ENCODE results near the gene PPIF. TPM values are rescaled to one million over a fixed set of nuclear protein-coding genes. Genes with fewer than 3 reads are reported as not detected.

PPIF gene
- total RNA-seq, 4 donors from 2014 or later: 37.2 to 149 (median 51.6) TPM

- peaks cover 0 to 44% (median 18%) of the 10 kb centered on the region in 4 donors for H3K36me3 ChIP-seq
Measured at GRCh38 chr10:79353726-79354125, 6.5 kb downstream of the PPIF start.

GRCh38 chr10:79354141-79354540 lies 6.9 kb downstream of the PPIF start:
- Histone ChIP-seq H3K27me3 (no peaks in the 10 kb centered on the region), H3K36me3 (peaks cover 0 to 44% (median 18%) of the 10 kb centered on the region in 4 donors), H3K9me3 (no peaks in the 10 kb centered on the region), H3K27ac (no peak overlapping the region), H3K4me1 (peaks cover 0 to 15% (median 2%) of the 10 kb centered on the region in 4 donors), H3K4me3 (no peak overlapping the region)
- 50 to 56% methylated on average over 3 of the region's 3 CpGs for WGBS, 2 donors (ENCODE audit: low coverage in 1 of 2)
- no peak for DNase-seq
- in situ Hi-C loops (cut with MboI; ENCODE audit: low pct_ligation_motif_present in 1 of 4, low pct_unique_long_range_greater_than_20kb in 1 of 4, low sequenced_read_pairs in 3 of 4) (loop anchor here in 1 of 4 donors (25.0 kb wide), 1 partner anchor 858 kb away; the partner anchor contains the start of gene ANXA11), intact Hi-C loops (cut with DNase I; ENCODE audit: low total_unique reads) (no loop called here)
- TF ChIP-seq, protein P1, sequence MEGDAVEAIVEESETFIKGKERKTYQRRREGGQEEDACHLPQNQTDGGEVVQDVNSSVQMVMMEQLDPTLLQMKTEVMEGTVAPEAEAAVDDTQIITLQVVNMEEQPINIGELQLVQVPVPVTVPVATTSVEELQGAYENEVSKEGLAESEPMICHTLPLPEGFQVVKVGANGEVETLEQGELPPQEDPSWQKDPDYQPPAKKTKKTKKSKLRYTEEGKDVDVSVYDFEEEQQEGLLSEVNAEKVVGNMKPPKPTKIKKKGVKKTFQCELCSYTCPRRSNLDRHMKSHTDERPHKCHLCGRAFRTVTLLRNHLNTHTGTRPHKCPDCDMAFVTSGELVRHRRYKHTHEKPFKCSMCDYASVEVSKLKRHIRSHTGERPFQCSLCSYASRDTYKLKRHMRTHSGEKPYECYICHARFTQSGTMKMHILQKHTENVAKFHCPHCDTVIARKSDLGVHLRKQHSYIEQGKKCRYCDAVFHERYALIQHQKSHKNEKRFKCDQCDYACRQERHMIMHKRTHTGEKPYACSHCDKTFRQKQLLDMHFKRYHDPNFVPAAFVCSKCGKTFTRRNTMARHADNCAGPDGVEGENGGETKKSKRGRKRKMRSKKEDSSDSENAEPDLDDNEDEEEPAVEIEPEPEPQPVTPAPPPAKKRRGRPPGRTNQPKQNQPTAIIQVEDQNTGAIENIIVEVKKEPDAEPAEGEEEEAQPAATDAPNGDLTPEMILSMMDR (IDR thresholded peaks at IDR 0.05): no peak
- TF ChIP-seq POLR2A (IDR thresholded peaks at IDR 0.05) (no peak), POLR2AphosphoS5 (IDR thresholded peaks at IDR 0.05) (no peak), EP300 (IDR thresholded peaks at IDR 0.05; ENCODE audit: low read depth) (no peak)

More at GRCh38 chr10:79353726-79354125, 6.5 kb downstream of the PPIF start:
- Histone ChIP-seq H3K27me3 (no peaks in the 10 kb centered on the region), H3K27ac (no peak overlapping the region), H3K9me3 (no peaks in the 10 kb centered on the region), H3K4me1 (peaks cover 2 to 17% (median 5%) of the 10 kb centered on the region in 4 donors), H3K4me3 (no peak overlapping the region)
- 91% methylated on average over 10 to 11 of the region's 11 CpGs for WGBS, 2 donors (ENCODE audit: low coverage in 1 of 2)
- DNase-seq: no peak
- in situ Hi-C loops (cut with MboI; ENCODE audit: low pct_ligation_motif_present in 1 of 4, low pct_unique_long_range_greater_than_20kb in 1 of 4, low sequenced_read_pairs in 3 of 4) (loop anchor here in 1 of 4 donors (25.0 kb wide), 1 partner anchor 859 kb away; the partner anchor contains the start of gene ANXA11), intact Hi-C loops (cut with DNase I; ENCODE audit: low total_unique reads) (no loop called here)
- TF ChIP-seq, protein P1 (IDR thresholded peaks at IDR 0.05): no peak
- TF ChIP-seq POLR2A (IDR thresholded peaks at IDR 0.05) (no peak), POLR2AphosphoS5 (IDR thresholded peaks at IDR 0.05) (no peak), EP300 (IDR thresholded peaks at IDR 0.05; ENCODE audit: low read depth) (no peak)

DNA sequence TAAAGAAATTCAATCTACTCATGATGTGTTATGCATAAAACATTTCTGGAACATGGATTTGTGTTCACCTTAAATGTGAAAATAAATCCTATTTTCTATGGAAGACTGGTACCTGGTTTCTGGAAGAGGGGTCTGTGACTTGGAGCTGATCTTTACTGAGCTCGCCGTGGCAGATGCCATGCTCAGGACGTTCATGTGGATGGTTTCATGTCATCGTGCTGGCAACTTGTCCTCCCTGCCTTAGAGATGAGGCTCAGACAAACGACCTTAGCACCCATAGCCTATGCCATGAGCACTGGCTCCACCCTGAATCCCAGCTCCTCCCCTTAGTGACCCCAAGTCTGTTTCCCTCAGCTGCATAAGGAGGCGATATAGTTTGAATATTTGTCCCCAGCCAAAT lies 7.3 kb downstream of the PPIF start:
- Histone ChIP-seq H3K27me3 (no peaks in the 10 kb centered on the region), H3K4me1 (peaks cover 0 to 14% (median 2%) of the 10 kb centered on the region in 4 donors), H3K9me3 (no peaks in the 10 kb centered on the region), H3K36me3 (peaks cover 0 to 44% (median 17%) of the 10 kb centered on the region in 4 donors), H3K27ac (no peak overlapping the region), H3K4me3 (no peak overlapping the region)
- intact Hi-C loops (cut with DNase I; ENCODE audit: low total_unique reads): no loop called here
- TF ChIP-seq POLR2AphosphoS5 (IDR thresholded peaks at IDR 0.05): no peak
- no peak for TF ChIP-seq POLR2A (IDR thresholded peaks at IDR 0.05)
- no peak for TF ChIP-seq EP300 (IDR thresholded peaks at IDR 0.05; ENCODE audit: low read depth)
- TF ChIP-seq, protein P1 (IDR thresholded peaks at IDR 0.05): no peak
- no peak for DNase-seq
- in situ Hi-C loops (cut with MboI; ENCODE audit: low pct_ligation_motif_present in 1 of 4, low pct_unique_long_range_greater_than_20kb in 1 of 4, low sequenced_read_pairs in 3 of 4): loop anchor here in 1 of 4 donors (25.0 kb wide), 1 partner anchor 858 kb away; the partner anchor contains the start of gene ANXA11
- 92% methylated on average over 6 of the region's 6 CpGs; no CpG with 5 or more reads in 1 of the 2 donors for WGBS, 2 donors (ENCODE audit: low coverage in 1 of 2)

DNA sequence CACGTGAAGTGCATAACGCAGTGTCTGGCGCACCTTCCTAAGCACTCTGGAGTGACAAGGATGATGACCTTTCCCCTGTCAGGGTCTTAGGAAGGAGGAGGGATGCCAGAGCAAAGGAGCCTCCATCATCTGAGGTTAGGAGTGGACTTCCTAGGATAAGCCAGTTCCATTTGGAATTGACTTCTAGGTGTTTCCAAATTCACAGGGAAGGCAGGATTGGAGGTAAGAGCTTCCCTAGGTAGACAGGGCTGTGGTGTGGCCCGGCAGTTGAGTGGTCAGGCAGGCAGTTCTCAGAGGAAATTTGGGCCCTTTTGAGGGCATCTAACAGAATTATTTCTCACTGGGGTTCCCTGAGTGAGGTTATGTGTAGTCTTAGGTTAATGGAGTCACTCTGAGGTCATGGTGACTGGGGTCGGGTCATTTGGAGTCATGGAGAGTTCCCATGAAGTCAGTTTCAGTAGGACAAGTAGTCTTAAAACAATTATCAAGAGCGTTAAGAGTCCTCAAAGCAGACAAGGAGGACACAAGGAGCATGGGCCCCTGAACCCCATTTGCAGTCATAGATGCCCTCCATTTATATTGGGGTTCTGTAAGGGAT lies 8.2 kb downstream of the PPIF start:
- peaks cover 0 to 12% (median 4%) of the 10 kb centered on the region in 4 donors for H3K4me1 ChIP-seq
- whole genome bisulfite sequencing, 2 donors (ENCODE audit: low coverage in 1 of 2): 0 to 79% methylated on average over 1 to 6 of the region's 6 CpGs
- no peak overlapping the region for H3K27ac ChIP-seq
- no peaks in the 10 kb centered on the region for H3K9me3 ChIP-seq
- no peak for TF ChIP-seq EP300 (IDR thresholded peaks at IDR 0.05; ENCODE audit: low read depth)
- no peak for TF ChIP-seq POLR2A (IDR thresholded peaks at IDR 0.05)
- TF ChIP-seq, protein P1 (IDR thresholded peaks at IDR 0.05): no peak
- TF ChIP-seq POLR2AphosphoS5 (IDR thresholded peaks at IDR 0.05): no peak
- DNase-seq: no peak
- in situ Hi-C loops (cut with MboI; ENCODE audit: low pct_ligation_motif_present in 1 of 4, low pct_unique_long_range_greater_than_20kb in 1 of 4, low sequenced_read_pairs in 3 of 4) (loop anchor here in 1 of 4 donors (25.0 kb wide), 1 partner anchor 857 kb away; the partner anchor contains the start of gene ANXA11), intact Hi-C loops (cut with DNase I; ENCODE audit: low total_unique reads) (loop anchor here (2.0 kb wide), 1 partner anchor 39 kb away; no protein-coding TSS in a partner anchor)
- no peak overlapping the region for H3K4me3 ChIP-seq
- H3K27me3 ChIP-seq: no peaks in the 10 kb centered on the region
- H3K36me3 ChIP-seq: peaks cover 0 to 38% (median 13%) of the 10 kb centered on the region in 4 donors

Data from transverse colon (tissue), 4 donors.